Measurements from ENCODE around the gene SLC66A1. TPM values are rescaled to one million over a fixed set of nuclear protein-coding genes. Genes with fewer than 3 reads are reported as not detected.
"Not testable (repeated sequence)": the region's sequence is repeated elsewhere in the genome, so short reads cannot be mapped to it uniquely, and the experiment has no call there.

The SLC66A1 gene, protein sequence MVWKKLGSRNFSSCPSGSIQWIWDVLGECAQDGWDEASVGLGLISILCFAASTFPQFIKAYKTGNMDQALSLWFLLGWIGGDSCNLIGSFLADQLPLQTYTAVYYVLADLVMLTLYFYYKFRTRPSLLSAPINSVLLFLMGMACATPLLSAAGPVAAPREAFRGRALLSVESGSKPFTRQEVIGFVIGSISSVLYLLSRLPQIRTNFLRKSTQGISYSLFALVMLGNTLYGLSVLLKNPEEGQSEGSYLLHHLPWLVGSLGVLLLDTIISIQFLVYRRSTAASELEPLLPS
- 30.8 and 32.3 TPM in 2 replicates for total RNA-seq (2014; rRNA removed; shearing (Covaris generic))
- polyA plus RNA-seq (2015; cell fraction: cytosol; rRNA removed) = 39.7 and 43.2 TPM in 2 replicates
- polyA plus RNA-seq (2015; cell fraction: nucleus; rRNA removed) = 30.5 and 49.8 TPM in 2 replicates

DNA sequence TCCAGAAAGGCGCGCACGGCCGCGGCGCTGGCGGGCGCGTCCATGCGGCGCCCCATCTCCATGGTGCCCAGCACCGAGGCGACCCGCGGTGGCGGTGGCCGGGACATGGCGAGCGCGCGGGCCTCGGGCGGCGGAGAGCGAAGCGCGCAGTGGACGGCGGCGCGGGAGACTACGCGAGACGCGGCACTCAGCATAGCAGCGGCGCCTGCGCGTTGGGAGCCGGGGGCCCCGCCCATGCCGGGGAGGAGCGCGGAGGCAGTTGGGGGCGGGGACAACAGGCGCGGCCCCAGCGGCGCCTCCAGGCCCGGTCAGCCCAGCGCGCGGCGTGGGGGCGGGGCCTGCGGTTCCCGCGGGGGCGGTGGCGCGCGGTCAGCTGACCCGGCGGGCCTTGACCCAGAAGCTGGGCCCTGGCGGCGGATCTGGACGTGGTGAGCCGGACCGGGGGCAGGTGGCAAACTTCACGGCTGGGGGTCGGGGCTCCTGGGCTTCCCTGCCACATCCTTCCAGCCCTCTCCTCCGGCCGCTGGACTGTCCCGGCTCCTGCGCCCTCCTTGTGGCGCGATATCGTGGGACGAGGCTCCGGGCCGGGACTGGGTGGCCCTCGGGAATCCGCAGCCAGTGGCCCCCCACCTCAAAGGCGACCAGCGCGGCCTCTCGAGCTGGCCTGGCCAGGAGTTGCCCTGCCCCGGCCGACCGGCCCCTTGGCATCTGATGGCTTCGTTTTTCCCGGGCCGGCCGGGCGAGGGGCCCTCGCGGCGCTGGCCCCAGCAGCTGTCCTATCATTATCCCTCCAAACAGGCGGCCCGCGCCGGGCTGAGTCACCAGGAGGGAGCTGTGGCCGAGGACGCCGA lies at the start of gene SLC66A1, which contains the start of gene AKR7A2:
Gene SLC66A1, plus strand, starts transcription at position 396 of the 851 bp plus-strand sequence. CDS start 5,352 bp downstream, outside the sequence.
Gene AKR7A2, minus strand, starts transcription at position 214 of the 851 bp plus-strand sequence. Its CDS starts 20 bp downstream, at position 194.
- in situ Hi-C loops (cut with HindIII; ENCODE audit: low pct_unique_long_range_greater_than_20kb, low sequenced_read_pairs) = no loop called here
- DNase-seq (ENCODE audit: low read depth, low spot score) = peak; percentile 90

DNA sequence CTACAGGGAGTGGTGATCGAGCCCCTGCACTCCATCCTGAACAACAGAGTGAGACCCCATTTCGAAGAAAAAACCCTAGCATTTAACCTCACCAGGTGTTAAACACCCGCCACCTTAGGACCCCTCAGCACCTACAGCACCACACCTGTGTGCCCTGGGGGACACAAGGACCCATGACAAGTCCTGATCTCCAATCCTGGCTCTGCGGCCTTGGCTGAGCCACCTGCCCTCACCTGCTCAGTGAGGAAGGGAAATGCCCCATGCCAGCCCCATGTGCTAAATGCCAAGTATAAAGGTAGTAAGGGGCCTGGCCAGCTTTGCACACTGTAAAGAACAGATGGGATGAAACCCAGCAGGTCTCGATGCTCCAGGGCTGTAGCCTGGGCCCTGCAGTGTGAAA lies 49.4 kb upstream of the SLC66A1 start:
- no peak for DNase-seq (ENCODE audit: low read depth, low spot score)
- in situ Hi-C loops (cut with HindIII; ENCODE audit: low pct_unique_long_range_greater_than_20kb, low sequenced_read_pairs) = no loop called here

DNA sequence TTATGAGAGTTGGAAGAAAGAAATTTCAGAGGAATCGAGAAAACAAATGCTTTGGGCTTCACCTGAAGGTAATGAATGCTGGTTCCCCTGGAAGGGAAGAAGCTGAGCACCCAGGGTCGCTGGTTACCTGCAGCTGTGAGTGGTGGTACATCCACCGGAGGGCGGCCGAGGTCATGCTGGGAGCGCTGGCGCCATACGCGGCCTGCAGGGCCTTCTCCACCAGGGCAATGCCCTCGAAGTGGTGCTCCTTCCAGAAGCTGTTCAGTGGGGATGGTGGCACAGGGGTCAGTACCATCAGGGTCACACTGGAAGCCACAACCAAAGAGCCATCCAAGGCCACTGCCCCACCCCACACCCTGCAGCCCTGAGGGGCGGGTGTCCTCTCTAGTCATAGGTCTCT lies 43.7 kb upstream of the SLC66A1 start:
- in situ Hi-C loops (cut with HindIII; ENCODE audit: low pct_unique_long_range_greater_than_20kb, low sequenced_read_pairs) = no loop called here
- DNase-seq (ENCODE audit: low read depth, low spot score) = no peak

DNA sequence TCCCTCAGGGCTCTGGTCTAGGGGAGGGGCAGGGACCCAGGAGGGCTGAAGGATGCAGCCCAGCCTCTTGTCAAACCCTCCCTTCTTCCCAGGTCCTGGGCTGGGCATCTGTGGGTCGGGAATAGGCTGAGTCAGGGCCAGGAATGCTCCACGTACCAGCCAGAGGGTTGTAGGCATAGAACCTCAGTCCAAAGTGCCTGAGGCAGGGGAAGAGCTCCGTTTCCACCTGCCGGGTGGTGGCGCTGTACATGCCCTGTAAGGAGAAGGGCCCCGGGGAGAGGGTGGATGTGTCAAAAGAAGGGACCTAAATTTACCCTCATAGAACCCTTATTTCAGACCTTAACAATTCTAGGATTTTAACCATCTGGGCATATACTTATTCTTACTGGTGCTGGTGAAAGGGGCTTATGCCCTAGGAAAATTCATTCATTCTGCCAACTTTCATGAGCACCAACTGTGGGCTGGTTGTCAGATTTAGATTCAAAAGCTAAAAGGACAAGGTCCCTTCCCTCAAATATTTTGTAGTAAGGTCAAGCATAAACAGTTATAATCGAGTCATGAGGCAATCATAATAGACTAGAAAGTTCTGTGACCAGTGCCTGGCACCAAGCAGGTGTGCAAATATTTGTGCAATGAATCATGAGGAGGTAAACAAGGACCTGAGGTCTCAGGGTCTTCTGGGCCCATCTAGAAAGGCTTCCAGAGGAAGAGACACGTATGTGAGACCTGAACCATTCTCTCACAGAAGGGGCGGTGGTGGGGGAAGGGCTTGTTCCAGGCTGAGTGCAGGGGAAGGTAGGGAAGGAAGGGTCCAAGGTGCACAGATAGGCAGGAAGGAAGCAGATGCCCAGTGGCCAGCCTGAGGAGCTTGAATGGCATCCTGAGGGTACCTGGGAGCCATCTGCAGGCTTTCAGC lies 42.4 kb upstream of the SLC66A1 start:
- DNase-seq (ENCODE audit: low read depth, low spot score); in situ Hi-C loops (cut with HindIII; ENCODE audit: low pct_unique_long_range_greater_than_20kb, low sequenced_read_pairs): not testable (repeated sequence)

DNA sequence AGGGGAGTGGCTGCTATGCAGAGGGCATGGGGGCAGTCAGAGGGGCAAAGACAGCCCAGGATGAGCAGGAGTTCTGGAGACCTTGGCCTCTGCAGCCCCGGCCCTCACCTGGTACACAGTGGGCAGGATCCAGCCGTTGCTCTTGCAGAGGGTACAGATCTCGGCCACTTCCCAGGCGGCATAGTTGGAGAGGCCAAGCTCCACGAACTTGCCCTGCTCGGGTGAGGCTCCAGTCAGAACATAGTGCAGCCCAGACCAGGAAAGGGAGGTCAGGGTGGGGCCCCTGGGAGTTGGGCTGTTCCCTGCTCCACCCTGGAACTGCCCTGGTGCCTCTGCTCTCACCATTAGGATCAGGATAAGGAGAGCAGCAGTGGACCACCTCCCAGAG lies 41.8 kb upstream of the SLC66A1 start:
- DNase-seq (ENCODE audit: low read depth, low spot score); in situ Hi-C loops (cut with HindIII; ENCODE audit: low pct_unique_long_range_greater_than_20kb, low sequenced_read_pairs): not testable (repeated sequence)

DNA sequence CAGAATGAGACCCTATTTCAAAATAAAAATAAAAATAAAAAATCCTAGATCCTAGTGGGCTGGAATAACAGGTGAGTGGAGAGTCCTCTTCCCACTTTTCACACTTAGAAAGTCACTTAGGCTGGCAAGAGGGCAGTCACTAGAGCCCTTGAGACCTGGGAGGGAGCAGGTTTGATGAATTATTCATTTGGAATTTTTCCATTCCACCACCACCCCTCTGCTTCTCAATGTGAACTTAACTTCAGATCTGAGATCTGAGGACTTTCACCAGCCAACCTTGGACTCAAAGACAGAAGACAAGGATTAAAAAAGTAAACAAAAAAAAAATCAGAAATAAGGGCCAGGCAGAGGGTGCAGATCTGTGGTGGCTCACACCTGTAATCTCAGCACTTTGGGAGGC lies 40.1 kb upstream of the SLC66A1 start:
- DNase-seq (ENCODE audit: low read depth, low spot score) = no peak
- in situ Hi-C loops (cut with HindIII; ENCODE audit: low pct_unique_long_range_greater_than_20kb, low sequenced_read_pairs) = no loop called here

DNA sequence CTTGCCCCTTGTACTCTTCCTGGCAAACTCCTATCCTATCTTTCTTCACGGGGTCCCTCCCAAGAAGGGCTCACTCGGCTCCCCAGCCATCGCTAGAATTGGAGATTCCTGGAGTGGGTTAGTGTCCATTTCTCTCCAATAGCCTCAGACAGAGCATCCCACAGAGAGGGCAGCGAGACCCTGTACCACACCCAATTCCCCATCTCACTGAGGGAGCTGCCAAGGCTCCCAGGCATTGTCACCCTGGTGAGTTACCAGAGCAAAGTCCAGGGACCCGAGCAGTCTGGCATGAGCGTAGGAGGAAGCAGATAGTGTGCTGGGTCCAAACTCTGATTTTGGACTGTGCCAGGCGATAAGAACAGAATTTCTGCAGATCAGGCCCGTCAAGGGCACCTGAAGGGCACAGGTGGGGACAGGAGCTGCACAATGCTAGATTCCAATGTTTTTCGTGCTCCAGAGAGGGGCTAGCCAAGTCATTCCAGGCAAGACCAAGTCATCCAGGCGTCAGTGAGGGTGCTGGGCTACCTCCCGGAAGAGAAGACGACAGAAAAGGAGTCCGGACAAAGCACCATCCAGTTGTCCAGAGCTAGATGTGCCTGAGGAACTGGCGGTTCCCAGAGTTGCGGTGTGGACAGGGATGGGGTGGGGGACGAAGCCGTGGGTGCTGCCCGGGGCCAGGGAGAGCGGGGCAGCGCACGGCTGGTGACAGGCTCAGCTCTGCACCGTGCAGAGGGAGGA lies 38.9 kb upstream of the SLC66A1 start:
- no peak for DNase-seq (ENCODE audit: low read depth, low spot score)
- in situ Hi-C loops (cut with HindIII; ENCODE audit: low pct_unique_long_range_greater_than_20kb, low sequenced_read_pairs) = no loop called here

DNA sequence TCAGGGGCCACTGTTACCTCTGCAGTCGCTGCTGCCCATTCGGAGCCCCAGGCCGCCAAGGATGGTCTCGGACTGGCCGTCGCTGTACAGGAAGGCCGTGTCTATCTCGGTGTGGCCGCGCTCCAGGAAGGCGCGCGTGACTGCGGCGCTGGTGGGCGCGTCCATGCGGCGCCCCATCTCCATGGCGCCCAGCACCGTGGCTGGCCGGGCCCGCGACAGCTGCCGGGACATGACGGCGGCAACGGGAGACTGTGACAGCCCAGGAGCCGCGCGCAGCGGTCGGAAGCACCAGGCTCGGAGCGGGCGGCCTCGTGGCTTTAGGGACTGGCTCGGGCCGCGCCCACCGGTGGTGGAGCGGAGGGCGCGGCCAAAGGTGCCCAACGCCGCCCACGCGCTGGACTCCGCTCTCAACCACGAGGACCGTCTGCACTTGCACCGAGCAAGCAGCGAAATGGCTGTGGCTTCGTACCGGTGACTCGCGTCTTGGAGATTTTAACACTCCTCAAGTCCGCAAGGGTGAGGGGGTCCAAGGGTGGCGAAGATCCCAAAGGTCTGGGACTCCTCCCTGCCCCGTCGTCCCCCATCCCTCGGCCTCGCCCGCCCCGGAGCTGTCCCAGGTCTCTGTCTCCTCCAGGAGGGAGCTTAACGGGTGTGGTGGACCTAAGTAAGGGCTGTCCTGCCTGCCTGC lies 38.1 kb upstream of the SLC66A1 start:
- DNase-seq (ENCODE audit: low read depth, low spot score); in situ Hi-C loops (cut with HindIII; ENCODE audit: low pct_unique_long_range_greater_than_20kb, low sequenced_read_pairs): not testable (repeated sequence)

DNA sequence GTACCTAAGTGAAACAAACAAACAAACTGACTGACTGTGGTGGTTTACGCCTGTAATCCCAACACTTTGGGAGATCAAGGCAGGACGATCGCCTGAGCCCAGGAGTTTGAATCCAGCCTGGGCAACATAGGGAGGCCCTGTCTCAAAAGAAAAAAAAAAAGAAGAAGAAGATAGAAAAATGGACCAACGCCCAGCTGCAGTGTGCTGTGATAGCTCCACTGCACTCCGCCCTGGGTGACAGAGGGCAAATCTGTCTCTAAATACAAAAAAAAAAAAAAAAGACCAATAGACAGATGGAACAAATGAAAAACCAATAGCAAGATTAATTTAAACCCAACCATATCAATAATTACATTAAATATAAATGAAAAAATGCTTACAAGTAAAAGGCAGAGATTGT lies 37.5 kb upstream of the SLC66A1 start:
- in situ Hi-C loops (cut with HindIII; ENCODE audit: low pct_unique_long_range_greater_than_20kb, low sequenced_read_pairs) = no loop called here
- DNase-seq (ENCODE audit: low read depth, low spot score) = no peak

DNA sequence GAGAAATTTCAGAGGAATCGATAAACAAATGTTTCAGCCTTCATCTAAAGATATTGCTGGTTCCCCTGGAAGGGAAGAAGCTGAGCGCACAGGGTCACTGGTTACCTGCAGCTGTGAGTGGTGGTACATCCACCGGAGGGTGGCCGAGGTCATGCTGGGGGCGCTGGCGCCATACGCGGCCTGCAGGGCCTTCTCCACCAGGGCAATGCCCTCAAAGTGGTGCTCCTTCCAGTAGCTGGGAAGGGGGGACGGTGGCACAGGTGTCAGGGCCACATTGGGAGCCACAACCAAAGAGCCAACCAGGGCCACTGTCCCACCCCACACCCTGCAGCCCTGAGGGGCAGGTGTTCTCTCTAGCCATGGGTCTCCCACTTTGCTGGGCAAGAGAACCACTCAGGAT lies 28.2 kb upstream of the SLC66A1 start:
- no peak for DNase-seq (ENCODE audit: low read depth, low spot score)
- in situ Hi-C loops (cut with HindIII; ENCODE audit: low pct_unique_long_range_greater_than_20kb, low sequenced_read_pairs) = no loop called here

DNA sequence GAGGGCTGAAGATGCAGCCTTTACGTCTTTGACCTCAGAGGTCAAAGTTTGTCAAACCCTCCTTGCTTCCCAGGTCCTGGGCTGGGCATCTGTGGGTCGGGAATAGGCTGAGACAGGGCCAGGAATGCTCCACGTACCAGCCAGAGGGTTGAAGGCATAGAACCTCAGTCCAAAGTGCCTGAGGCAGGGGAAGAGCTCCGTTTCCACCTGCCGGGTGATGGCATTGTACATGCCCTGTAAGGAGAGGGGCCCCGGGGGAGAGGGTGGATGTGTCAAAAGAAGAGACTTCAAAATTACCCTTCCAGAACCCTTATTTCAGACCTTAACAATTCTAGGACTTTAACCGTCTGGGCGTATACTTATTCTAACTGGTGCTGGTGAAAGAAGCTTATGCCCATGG lies 27.2 kb upstream of the SLC66A1 start:
- in situ Hi-C loops (cut with HindIII; ENCODE audit: low pct_unique_long_range_greater_than_20kb, low sequenced_read_pairs) = no loop called here
- no peak for DNase-seq (ENCODE audit: low read depth, low spot score)

DNA sequence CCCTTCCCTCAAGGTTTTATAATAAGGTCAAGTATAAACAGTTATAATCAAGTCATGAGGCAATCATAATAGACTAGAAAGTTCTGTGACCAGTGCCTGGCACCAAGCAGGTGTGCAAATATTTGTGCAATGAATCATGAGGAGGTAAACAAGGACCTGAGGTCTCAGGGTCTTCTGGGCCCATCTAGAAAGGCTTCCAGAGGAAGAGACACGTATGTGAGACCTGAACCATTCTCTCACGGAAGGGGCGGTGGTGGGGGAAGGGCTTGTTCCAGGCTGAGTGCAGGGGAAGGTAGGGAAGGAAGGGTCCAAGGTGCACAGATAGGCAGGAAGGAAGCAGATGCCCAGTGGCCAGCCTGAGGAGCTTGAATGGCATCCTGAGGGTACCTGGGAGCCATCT lies 26.8 kb upstream of the SLC66A1 start:
- in situ Hi-C loops (cut with HindIII; ENCODE audit: low pct_unique_long_range_greater_than_20kb, low sequenced_read_pairs); DNase-seq (ENCODE audit: low read depth, low spot score): not testable (repeated sequence)

DNA sequence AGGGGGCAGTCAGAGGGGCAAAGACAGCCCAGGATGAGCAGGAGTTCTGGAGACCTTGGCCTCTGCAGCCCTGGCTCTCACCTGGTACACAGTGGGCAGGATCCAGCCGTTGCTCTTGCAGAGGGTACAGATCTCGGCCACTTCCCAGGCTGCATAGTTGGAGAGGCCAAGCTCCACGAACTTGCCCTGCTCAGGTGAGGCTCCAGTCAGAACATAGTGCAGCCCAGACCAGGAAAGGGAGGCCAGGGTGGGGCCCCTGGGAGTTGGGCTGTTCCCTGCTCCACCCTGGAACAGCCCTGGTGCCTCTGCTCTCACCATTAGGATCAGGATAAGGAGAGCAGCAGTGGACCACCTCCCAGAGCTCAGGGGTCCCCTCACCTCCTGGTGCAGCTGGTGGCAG lies 26.3 kb upstream of the SLC66A1 start:
- in situ Hi-C loops (cut with HindIII; ENCODE audit: low pct_unique_long_range_greater_than_20kb, low sequenced_read_pairs); DNase-seq (ENCODE audit: low read depth, low spot score): not testable (repeated sequence)

DNA sequence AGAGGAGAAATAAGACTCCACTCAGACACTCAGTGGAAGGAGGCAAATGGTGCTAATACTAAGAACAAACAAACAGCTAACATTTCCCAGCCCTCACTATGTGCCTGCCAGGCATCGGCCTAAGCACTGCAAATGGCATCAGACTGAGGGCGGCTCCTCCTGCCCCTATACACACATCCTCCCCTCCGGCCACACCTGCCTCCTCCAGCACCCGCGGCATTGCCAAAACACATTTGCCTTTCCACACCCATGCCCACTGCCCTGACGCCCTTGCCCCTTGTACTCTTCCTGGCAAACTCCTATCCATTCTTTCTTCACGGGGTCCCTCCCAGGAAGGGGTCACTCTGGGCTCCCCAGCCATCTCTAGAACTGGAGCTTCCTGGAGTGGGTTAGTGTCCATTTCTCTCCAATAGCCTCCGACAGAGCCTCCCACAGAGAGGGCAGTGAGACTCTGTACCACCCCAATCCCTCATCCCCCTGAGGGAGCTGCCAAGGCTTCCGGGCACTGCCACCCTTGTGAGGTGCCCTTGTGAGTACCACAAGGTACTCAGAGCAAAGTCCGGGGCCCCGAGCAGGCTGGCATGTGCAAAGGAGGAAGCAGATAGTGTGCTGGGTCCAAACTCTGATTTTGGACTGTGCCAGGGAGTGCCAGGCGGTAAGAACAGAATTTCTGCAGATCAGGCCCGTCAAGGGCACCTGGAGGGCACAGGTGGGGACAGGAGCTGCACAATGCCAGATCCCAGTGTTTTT lies 24.5 kb upstream of the SLC66A1 start:
- no peak for DNase-seq (ENCODE audit: low read depth, low spot score)
- in situ Hi-C loops (cut with HindIII; ENCODE audit: low pct_unique_long_range_greater_than_20kb, low sequenced_read_pairs) = no loop called here

DNA sequence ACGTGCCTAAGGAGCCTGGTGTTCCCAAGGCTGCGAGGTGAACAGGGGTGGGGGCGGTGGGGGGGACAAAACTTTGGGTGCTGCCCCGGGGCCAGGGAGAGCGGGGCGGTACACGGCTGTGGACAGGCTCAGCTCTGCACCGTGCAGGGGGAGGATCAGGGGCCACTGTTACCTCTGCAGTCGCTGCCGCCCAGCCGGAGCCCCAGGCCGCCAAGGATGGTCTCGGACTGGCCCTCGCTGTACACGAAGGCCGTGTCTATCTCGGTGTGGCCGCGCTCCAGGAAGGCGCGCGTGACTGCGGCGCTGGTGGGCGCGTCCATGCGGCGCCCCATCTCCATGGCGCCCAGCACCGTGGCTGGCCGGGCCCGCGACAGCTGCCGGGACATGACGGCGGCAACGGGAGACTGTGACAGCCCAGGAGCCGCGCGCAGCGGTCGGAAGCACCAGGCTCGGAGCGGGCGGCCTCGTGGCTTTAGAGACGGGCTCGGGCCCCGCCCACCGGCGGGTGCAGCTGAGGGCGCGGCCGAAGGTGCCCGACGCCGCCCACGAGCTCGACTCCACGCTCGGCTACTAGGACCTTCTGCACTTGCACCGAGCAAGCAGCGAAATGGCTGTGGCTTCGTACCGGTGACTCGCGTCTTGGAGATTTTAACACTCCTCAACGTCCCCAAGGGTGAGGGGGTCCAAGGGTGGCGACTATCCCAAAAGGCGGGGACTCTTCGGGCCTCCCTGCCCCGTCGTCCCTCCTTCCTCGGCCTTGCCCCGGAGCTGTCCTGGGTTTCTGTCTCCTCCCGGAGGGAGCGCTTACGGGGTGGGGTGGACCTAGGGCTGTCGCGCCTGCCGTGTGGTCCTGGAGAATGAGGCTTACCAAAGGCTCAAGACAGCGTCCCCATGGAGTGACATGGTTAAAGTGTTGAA lies 23.5 kb upstream of the SLC66A1 start, which contains the start of gene AKR7A3:
Gene AKR7A3, minus strand, starts transcription at position 447 of the 918 bp plus-strand sequence. Its CDS starts 61 bp downstream, at position 386.
- not testable (repeated sequence) for DNase-seq (ENCODE audit: low read depth, low spot score)

More for the DNA sequence above, 23.5 kb upstream of the SLC66A1 start, which contains the start of gene AKR7A3:
- in situ Hi-C loops (cut with HindIII; ENCODE audit: low pct_unique_long_range_greater_than_20kb, low sequenced_read_pairs) = not testable (repeated sequence)
